Middle frontal gyrus (tissue), 1 donor: ENCODE results near the gene KRT73.

Experiments
- DNase-seq: peaks from one replicate; pipeline ENCODE4 v3.0.0-alpha.2; 2015; ENCODE audit warnings: low spot score; ENCODE audit errors: extremely low spot score

The KRT73 gene

DNA sequence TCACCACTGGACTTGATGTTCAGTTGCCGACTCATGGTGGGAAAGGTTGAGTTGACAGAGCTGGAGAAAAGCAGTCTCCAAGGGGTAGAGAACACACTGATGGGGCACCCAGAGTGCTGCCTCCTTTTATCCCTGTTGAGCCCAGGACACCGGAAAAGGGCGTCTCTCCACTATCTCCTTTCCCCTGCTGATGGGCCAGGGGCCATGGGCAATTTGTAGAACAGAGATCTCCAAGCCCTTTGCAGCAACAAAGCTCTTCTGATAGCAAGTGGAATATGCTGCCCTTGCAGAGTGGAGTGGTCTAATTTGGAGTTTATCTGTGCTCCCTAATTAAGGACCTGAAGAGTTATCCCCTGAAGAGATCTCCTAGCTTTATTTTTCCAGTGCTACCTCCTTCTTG, 44.6 kb downstream of the KRT73 start, which contains the start of gene KRT74:
Gene KRT74, minus strand, starts transcription at position 101 of the 400 bp plus-strand sequence. Its CDS starts 66 bp downstream, at position 35.
- DNase-seq, result no peak

DNA sequence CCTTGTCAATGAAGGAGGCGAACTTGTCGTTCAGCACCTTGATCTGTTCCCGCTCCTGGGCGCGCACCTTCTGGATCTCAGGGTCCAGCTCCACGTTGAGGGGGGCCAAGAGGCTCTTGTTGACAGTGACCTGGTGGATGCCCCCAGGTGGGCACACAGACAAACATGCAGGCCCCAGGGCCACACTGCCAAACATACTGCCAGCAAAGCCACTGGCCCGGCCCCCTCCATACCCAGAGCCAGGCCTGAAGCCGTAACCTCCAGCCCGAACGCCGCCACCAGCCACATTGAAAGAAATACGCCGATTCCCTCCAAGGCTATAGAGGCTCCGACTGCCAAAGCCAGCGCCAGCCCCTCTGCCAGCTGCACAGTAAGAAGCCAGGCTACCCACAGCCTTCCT, 45.1 kb downstream of the KRT73 start:
- DNase-seq, result no peak

DNA sequence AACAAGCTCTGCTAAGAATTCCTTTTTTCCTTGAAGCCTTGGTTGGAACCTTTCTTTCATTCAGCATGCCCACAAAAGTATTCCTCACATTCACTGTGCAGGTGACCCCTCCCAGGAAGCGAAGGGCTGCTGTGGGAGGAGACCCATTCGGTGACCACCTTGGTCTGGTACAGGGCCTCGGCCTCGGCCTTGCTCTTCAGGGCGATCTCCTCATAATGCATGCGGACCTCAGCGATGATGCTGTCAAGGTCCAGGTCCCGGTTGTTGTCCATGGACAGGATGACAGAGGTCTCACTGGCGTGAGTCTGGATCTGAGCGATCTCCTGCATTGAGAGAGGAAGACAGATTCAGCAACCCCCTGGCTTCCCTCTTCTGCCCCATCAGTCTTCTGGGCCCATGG, 47.8 kb downstream of the KRT73 start:
- no peak for DNase-seq

DNA sequence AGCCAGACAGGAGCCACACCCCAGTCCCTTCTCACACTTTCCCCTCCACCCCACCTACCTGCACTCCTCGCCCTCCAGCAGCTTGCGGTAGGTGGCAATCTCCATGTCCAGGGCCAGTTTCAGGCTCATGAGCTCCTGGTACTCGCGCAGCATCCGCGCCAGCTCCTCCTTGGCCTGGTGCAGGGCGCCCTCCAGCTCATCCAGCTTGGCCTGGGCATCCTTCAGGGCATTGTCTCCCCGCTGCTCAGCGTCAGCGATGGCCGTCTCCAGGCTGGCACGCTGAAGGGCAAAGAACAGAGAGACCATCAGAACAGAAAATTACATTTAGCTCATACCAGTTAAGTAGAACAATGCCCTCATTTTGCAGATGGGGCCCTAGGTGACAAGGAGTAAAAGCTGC, 50.2 kb downstream of the KRT73 start:
- DNase-seq, result no peak

DNA sequence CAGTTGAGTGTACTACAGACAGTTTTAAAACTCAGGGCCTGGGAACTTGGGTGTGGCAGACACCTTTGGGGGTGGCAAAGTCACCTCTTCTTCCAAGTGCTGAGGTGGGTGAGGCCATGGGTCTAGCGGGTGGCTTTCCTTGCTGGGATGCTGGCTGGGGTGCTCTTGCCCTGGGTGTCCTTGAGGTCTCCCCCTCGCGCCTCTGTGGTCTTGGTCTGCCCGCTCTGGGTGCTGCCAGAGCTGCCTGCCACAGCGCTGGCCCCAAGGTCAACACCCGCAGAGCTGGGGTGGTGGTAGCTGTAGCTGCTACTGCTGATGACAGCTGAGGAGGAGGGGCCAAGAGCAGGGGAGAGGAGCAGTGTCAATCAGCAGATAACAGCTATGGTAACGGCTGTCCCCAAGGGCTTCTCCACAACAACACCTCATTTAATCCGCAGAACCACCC, 51.5 kb downstream of the KRT73 start:
- no peak for DNase-seq

DNA sequence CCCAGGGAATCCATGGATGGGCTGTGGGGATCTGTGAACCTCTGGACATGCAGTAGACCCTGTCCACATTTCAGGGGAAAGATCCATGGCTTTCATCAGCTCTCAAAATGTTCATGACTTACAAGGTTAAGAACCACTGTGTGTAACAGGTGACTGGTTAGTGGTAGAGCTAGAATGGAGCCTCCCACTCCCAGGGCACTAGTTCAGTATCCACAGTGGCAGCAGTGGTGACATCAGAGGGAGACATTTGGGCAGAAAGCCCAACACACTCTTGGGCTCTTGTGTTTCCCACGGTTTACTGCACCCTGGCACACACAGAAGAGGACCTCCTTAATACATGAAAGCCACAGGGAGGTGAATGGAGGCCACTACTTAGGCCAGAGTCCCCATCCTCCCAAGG, 53.8 kb downstream of the KRT73 start:
- DNase-seq, result no peak

DNA sequence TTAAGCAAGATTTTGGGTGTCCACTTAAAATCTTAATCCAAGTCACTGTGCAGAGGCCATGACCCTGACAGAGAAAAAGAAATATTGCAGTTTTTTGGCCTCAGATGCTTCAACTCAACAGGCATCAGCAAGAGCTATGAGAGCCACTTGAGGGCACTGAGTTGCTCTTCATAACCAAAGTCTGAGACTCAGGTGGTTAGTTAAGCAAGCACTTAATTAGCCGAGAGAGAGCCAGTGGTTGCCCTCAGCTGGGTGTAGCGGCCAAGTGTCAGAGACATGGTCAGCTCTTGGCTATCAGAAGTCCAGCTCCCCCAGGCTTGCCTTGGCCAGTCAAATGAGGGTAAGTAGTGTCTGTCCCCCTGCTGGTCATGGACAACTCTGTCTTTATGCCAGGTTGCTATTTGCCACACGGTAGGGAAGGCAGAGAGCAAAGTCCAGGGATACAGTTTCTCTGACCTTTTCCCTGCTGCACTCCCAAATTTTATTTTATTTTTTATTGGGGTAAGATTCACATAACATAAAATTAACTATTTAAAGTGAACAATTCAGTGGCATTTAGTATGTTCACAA, 56.4 kb downstream of the KRT73 start:
- no peak for DNase-seq

DNA sequence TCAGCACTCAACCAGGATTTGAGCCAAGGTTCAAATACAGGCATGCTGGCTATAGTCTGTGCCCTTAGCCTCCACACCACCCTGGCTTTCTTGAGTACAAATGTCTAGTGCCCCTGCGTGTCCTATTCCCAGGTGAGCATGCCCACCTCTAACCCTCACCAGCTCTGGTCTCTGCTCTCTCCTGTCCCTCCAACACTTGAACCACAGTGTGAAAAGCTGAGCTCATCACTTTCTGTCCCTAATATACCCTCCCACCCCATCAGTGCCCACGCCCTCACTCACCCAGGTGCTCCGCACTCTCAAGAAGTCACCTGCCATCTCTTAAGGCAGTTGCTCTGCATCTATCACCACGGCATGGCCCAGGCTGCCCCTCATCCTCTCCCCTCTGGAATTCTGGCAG, 58.4 kb downstream of the KRT73 start:
- DNase-seq, result no peak

DNA sequence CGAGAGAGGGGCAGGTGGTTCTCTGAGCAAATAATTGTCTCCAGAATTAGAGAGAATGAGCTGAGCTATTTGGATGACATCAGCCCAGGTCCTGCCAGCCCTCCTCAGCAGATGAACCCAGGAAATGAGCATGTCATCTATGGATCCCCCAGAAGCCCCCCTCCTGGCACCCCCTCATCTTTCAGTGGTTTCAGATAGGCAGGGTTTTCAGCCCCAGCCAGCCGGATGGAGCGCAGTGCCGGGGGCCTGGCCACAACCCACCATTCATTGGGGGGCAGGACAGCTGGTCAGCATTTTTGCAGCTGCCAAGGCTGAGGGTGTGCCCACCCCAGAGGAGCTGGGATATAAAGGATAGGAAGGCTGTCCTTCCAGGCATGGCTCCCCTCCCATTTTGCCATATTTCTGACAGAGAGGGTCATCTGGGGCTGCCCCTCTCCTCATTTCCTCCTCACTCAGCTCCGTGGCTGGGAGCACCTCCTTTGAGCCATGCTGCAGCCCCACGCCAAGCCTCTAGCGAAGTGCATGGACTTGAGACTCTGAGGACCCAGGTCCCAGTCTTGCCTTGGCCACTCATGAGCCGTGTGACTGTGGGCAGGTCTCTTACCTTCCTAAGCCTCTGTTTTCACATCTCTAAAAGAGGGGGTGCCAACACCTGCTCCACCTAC, 59.4 kb downstream of the KRT73 start:
- no peak for DNase-seq
